Tibial nerve (tissue), 4 donors: ENCODE measurements around the gene GCNT1. TPM values are rescaled to one million over a fixed set of nuclear protein-coding genes. Genes with fewer than 3 reads are reported as not detected.

ENCODE experiments used
- DNase-seq, 2 donors: peaks; one replicate each; pipeline ENCODE4 v3.0.0-alpha.2; 2019; ENCODE audit warnings: low spot score in 2 of 2
- H3K27ac ChIP-seq, 4 donors: fragments of 200-600 bp; sonication (generic) in 3 of 4; one replicate each; pipeline ENCODE4 v1.5.1; 2017 to 2019; ENCODE audit warnings: mild to moderate bottlenecking in 1 of 4
- H3K27me3 ChIP-seq, 2 donors: fragments of 200-600 bp; sonication (generic) in 1 of 2; one replicate each; pipeline versions ENCODE4 v1.5.1 to v1.6.0; 2017 to 2019
- H3K36me3 ChIP-seq, 3 donors: fragments of 200-600 bp; sonication (generic); one replicate each; pipeline ENCODE4 v1.5.1; 2018 to 2019
- H3K4me1 ChIP-seq, 4 donors: fragments of 200-600 bp; sonication (generic) in 3 of 4; one replicate each; pipeline ENCODE4 v1.5.1; 2017 to 2019
- H3K4me3 ChIP-seq, 4 donors: fragments of 200-600 bp; sonication (generic) in 3 of 4; one replicate each; pipeline ENCODE4 v1.5.1; 2017 to 2019; ENCODE audit warnings: mild to moderate bottlenecking in 1 of 4, moderate library complexity in 1 of 4
- H3K9me3 ChIP-seq, 4 donors: fragments of 200-600 bp; sonication (generic) in 3 of 4; one replicate each; pipeline ENCODE4 v1.5.1; 2017 to 2019
- EP300 ChIP-seq, 2 donors: sonication (generic); formaldehyde crosslinking; IDR thresholded peaks; one replicate each; pipeline ENCODE4 v1.6.1; 2017; ENCODE audit warnings: antibody characterized with exemption in 2 of 2, mild to moderate bottlenecking in 1 of 2
- POLR2A ChIP-seq, 2 donors: fragments of 450-650 bp; IDR thresholded peaks; one replicate each; pipeline ENCODE4 v1.6.1; 2017; ENCODE audit warnings: antibody characterized with exemption in 2 of 2, mild to moderate bottlenecking in 2 of 2, moderate library complexity in 2 of 2
- WGBS, 2 donors: methylation state at CpG; one replicate each; pipeline ENCODE4 v1.1.5; 2018; 5-methylcytosine and 5-hydroxymethylcytosine counted together
- total RNA-seq, 4 donors: library from RNA; depleted of rRNA; stranded (reverse); fragments of >200 nt; gene quantifications; one replicate each; pipeline ENCODE4 v1.1.0, GENCODE V29; 2016
- TF ChIP-seq, protein P1 (sequence below), 5 experiments: fragments of 200-600 bp in 3 of 5; fragments of 450-650 bp in 2 of 5; sonication (generic) in 3 of 5; IDR thresholded peaks; one replicate each; pipeline ENCODE4 v1.5.1; 2016 to 2019; ENCODE audit warnings: antibody characterized with exemption in 5 of 5, mild to moderate bottlenecking in 3 of 5, moderate library complexity in 2 of 5

Gene GCNT1
- total RNA-seq, 4 donors from 2014 or later, result 3.1 to 5.7 (median 4.0) TPM

- H3K4me3 ChIP-seq, result no peak overlapping the region
- DNase-seq, result no peak
- peaks cover 0 to 5% (median 0%) of the 10 kb centered on the region in 4 donors for H3K4me1 ChIP-seq
- no peak overlapping the region for H3K27ac ChIP-seq
- TF ChIP-seq, protein P1, sequence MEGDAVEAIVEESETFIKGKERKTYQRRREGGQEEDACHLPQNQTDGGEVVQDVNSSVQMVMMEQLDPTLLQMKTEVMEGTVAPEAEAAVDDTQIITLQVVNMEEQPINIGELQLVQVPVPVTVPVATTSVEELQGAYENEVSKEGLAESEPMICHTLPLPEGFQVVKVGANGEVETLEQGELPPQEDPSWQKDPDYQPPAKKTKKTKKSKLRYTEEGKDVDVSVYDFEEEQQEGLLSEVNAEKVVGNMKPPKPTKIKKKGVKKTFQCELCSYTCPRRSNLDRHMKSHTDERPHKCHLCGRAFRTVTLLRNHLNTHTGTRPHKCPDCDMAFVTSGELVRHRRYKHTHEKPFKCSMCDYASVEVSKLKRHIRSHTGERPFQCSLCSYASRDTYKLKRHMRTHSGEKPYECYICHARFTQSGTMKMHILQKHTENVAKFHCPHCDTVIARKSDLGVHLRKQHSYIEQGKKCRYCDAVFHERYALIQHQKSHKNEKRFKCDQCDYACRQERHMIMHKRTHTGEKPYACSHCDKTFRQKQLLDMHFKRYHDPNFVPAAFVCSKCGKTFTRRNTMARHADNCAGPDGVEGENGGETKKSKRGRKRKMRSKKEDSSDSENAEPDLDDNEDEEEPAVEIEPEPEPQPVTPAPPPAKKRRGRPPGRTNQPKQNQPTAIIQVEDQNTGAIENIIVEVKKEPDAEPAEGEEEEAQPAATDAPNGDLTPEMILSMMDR (IDR thresholded peaks at IDR 0.05), result no peak
- TF ChIP-seq EP300 (IDR thresholded peaks at IDR 0.05) (no peak), POLR2A (IDR thresholded peaks at IDR 0.05) (no peak)
- H3K36me3 ChIP-seq, result no peaks in the 10 kb centered on the region
- 82 to 84% methylated on average over 5 of the region's 5 CpGs for WGBS, 2 donors
- no peaks in the 10 kb centered on the region for H3K9me3 ChIP-seq
- H3K27me3 ChIP-seq, result no peaks in the 10 kb centered on the region
These were observed 83.4 kb downstream of the GCNT1 start for GRCh38 chr9:76542360-76542759.

GRCh38 chr9:76545191-76545590, 86.2 kb downstream of the GCNT1 start:
- no peak for DNase-seq
- 60 to 74% methylated on average over 2 of the region's 2 CpGs for WGBS, 2 donors
- Histone ChIP-seq H3K4me3 (no peak overlapping the region), H3K27me3 (no peaks in the 10 kb centered on the region), H3K36me3 (no peaks in the 10 kb centered on the region), H3K9me3 (no peaks in the 10 kb centered on the region), H3K27ac (no peak overlapping the region), H3K4me1 (no peaks in the 10 kb centered on the region)
- TF ChIP-seq EP300 (IDR thresholded peaks at IDR 0.05) (no peak), POLR2A (IDR thresholded peaks at IDR 0.05) (no peak)
- TF ChIP-seq, protein P1 (IDR thresholded peaks at IDR 0.05), result no peak

- Histone ChIP-seq H3K9me3 (no peaks in the 10 kb centered on the region), H3K27me3 (no peaks in the 10 kb centered on the region), H3K36me3 (no peaks in the 10 kb centered on the region), H3K4me1 (no peaks in the 10 kb centered on the region), H3K4me3 (no peak overlapping the region), H3K27ac (no peak overlapping the region)
- TF ChIP-seq POLR2A (IDR thresholded peaks at IDR 0.05) (no peak), EP300 (IDR thresholded peaks at IDR 0.05) (no peak)
- TF ChIP-seq, protein P1 (IDR thresholded peaks at IDR 0.05), result no peak
- 91 to 96% methylated on average over 1 of the region's 1 CpG for WGBS, 2 donors
- DNase-seq, result no peak
These were observed 93.2 kb downstream of the GCNT1 start for GRCh38 chr9:76552181-76552580.

DNA sequence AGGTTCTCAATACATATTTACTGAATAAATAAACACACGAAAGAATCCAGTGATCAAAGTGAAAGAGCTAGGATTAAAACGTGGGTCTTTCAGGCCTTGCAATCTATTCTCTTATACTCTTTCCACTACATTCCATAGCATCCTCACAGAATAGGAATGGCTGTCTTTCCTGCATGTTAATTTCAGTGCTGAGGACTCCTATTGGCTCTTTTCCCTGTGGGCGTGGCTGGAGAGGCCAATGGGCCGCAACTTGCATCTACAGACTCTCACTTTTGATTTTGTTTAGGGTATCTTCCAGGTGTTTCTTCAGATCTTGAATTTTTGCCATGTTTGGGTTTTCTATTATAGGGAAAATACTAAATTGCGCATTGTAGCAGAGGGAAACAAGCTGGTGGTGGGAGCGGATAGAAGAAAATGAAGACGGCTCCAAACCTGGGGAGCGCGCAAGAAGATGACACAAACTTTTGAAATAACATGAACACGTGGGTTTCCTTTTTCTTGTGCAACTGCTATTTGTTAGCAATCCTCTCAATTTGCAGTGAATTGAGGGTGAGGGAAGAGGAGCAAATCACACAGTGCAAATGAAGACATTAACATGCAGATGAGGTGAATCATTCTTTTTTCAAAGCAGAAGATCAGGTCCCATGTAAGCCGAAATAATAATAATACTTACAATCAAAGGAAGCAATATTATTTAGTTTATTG, 93.9 kb downstream of the GCNT1 start:
- no peaks in the 10 kb centered on the region for H3K4me1 ChIP-seq
- WGBS, 2 donors, result 88 to 90% methylated on average over 11 of the region's 11 CpGs
- H3K27ac ChIP-seq, result no peak overlapping the region
- H3K36me3 ChIP-seq, result no peaks in the 10 kb centered on the region
- no peaks in the 10 kb centered on the region for H3K27me3 ChIP-seq
- no peak for DNase-seq
- H3K4me3 ChIP-seq, result no peak overlapping the region
- H3K9me3 ChIP-seq, result no peaks in the 10 kb centered on the region
- TF ChIP-seq, protein P1 (IDR thresholded peaks at IDR 0.05), result no peak
- TF ChIP-seq EP300 (IDR thresholded peaks at IDR 0.05) (no peak), POLR2A (IDR thresholded peaks at IDR 0.05) (no peak)

DNA sequence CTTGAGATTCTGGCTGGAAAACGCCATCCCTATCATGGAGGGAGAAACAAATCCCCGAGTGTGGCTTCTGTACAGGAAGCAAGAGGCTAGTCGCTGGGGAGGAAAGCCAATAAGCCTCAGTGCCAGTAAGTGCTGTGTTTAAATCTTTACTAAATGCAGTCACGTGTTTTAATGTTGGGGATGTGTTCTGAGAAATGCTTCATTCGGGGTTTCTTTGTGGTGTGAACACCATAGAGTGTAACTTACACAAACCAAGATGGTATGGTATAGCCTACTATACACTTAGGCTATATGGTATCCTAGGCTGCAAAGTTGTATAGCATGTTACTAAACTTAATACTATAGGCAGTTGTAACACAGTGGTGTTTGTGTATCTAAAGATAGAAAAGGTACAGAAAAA, 94.7 kb downstream of the GCNT1 start:
- H3K36me3 ChIP-seq, result no peaks in the 10 kb centered on the region
- H3K27ac ChIP-seq, result no peak overlapping the region
- DNase-seq, result no peak
- WGBS, 2 donors, result 72 to 76% methylated on average over 5 of the region's 5 CpGs
- H3K4me3 ChIP-seq, result no peak overlapping the region
- H3K4me1 ChIP-seq, result no peaks in the 10 kb centered on the region
- no peak for TF ChIP-seq POLR2A (IDR thresholded peaks at IDR 0.05)
- TF ChIP-seq EP300 (IDR thresholded peaks at IDR 0.05), result no peak
- H3K9me3 ChIP-seq, result no peaks in the 10 kb centered on the region
- no peaks in the 10 kb centered on the region for H3K27me3 ChIP-seq

Other genes starting within 250 kb of the GCNT1 start
- gene RFK, start 64.8 kb upstream of the GCNT1 start, total RNA-seq, result 10 to 100 TPM in 2 of 4 donors, 1 to 10 TPM in 2; 8.8 to 11.4 (median 9.9) TPM